Thyroid gland (tissue), 4 donors: ENCODE data around the gene LYVE1. TPM values are rescaled to one million over a fixed set of nuclear protein-coding genes. Genes with fewer than 3 reads are reported as not detected.

Experiments used
- DNase-seq, 2 donors: peaks; one replicate each; pipeline ENCODE4 v3.0.0-alpha.2; 2019
- H3K27ac ChIP-seq, 3 donors: fragments of 200-600 bp; sonication (generic); 1 replicate in 2 of 3; 2 replicates in 1 of 3; pipeline ENCODE4 v1.5.1; 2016 to 2019; ENCODE audit warnings: mild to moderate bottlenecking in 1 of 3, moderate library complexity in 1 of 3
- H3K27me3 ChIP-seq: fragments of 200-600 bp; sonication (generic); one replicate; pipeline ENCODE4 v1.5.1; 2019
- H3K36me3 ChIP-seq, 2 donors: fragments of 200-600 bp; sonication (generic); one replicate each; pipeline ENCODE4 v1.5.1; 2016 to 2019
- H3K4me1 ChIP-seq, 2 donors: fragments of 200-600 bp; sonication (generic); one replicate each; pipeline ENCODE4 v1.5.1; 2017 to 2019
- H3K4me3 ChIP-seq, 3 donors: fragments of 200-600 bp; sonication (generic); replicated peaks in 1 of 3; 1 replicate in 2 of 3; 2 replicates in 1 of 3; pipeline ENCODE4 v1.5.1; 2016; ENCODE audit warnings: mild to moderate bottlenecking in 1 of 3
- H3K9me3 ChIP-seq: fragments of 200-600 bp; sonication (generic); one replicate; pipeline ENCODE4 v1.5.1; 2017
- POLR2A ChIP-seq, 2 donors: fragments of 450-650 bp; IDR thresholded peaks; one replicate each; pipeline ENCODE4 v1.6.1; 2017; ENCODE audit warnings: antibody characterized with exemption in 2 of 2, mild to moderate bottlenecking in 2 of 2, moderate library complexity in 1 of 2
- WGBS, 2 donors: methylation state at CpG; one replicate each; pipeline ENCODE4 v1.1.5; 2017; 5-methylcytosine and 5-hydroxymethylcytosine counted together
- intact Hi-C: fragments of 100-400 bp; cut with DNase I; formaldehyde crosslinking; loops from one replicate; pipeline ENCODE4 v1.15.1; 2023
- total RNA-seq, 4 donors: library from RNA; depleted of rRNA; stranded (reverse); fragments of >200 nt; gene quantifications; one replicate each; pipeline ENCODE4 v1.2.3, GENCODE V29; 2016
- TF ChIP-seq, protein P1 (sequence below), 6 experiments: fragments of 200-600 bp in 3 of 6; fragments of 450-650 bp in 3 of 6; sonication (generic) in 3 of 6; IDR thresholded peaks; one replicate each; pipeline ENCODE4 v1.5.1; 2016 to 2019; ENCODE audit warnings: antibody characterized with exemption in 6 of 6, mild to moderate bottlenecking in 2 of 6, inconsistent platforms in 1 of 6, moderate library complexity in 1 of 6

The LYVE1 gene
- total RNA-seq, 4 donors from 2014 or later, result 27.2 to 185 (median 73.5) TPM

- Histone ChIP-seq H3K36me3 (no peaks in the 10 kb centered on the region), H3K4me3 (no peak overlapping the region), H3K27me3 (no peaks in the 10 kb centered on the region), H3K27ac (no peak overlapping the region), H3K9me3 (no peaks in the 10 kb centered on the region), H3K4me1 (no peaks in the 10 kb centered on the region)
- intact Hi-C loops, result no loop called here
- DNase-seq, result no peak
- TF ChIP-seq, protein P1, sequence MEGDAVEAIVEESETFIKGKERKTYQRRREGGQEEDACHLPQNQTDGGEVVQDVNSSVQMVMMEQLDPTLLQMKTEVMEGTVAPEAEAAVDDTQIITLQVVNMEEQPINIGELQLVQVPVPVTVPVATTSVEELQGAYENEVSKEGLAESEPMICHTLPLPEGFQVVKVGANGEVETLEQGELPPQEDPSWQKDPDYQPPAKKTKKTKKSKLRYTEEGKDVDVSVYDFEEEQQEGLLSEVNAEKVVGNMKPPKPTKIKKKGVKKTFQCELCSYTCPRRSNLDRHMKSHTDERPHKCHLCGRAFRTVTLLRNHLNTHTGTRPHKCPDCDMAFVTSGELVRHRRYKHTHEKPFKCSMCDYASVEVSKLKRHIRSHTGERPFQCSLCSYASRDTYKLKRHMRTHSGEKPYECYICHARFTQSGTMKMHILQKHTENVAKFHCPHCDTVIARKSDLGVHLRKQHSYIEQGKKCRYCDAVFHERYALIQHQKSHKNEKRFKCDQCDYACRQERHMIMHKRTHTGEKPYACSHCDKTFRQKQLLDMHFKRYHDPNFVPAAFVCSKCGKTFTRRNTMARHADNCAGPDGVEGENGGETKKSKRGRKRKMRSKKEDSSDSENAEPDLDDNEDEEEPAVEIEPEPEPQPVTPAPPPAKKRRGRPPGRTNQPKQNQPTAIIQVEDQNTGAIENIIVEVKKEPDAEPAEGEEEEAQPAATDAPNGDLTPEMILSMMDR (IDR thresholded peaks at IDR 0.05), result no peak
- TF ChIP-seq POLR2A (IDR thresholded peaks at IDR 0.05), result no peak
- 69 to 86% methylated on average over 4 of the region's 4 CpGs for WGBS, 2 donors
These were observed 17.2 kb downstream of the LYVE1 start for GRCh38 chr11:10551290-10551592.

DNA sequence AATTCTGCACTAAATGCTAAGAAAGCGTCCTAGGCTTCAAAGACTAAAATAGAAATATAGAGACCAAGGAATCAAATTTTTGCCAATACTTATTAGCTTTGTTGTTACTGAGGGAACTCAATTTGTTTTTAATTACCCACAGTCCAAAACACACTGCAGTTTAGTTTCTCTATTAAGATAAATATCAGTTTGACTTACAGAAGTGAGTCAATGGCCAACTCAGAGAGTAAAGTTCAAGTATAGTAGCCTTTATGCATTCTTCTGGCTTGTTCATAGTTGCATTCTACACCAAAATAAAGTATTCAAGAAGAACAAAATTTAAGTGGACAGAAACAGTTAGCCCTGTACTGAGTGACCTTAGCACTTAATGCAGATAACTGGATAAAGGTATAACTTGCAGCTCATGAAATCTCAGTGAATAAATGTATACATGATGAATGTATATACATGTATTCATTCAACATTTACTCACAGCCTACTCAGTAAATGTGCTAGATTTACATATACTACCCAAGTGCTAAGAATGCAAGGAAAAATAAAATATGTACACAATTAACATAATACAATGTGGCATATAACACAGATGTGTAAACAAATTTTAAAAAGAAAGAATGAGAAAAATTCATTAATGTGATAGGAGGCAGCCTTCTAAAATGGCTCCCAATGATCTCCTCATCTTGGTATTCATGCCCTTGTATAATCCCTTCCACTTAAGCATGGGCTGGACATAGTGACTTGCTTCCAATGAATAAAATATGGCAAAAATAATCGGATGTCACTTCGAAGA is 17.8 kb downstream of the LYVE1 start:
- no peak for DNase-seq
- TF ChIP-seq, protein P1 (IDR thresholded peaks at IDR 0.05), result no peak
- TF ChIP-seq POLR2A (IDR thresholded peaks at IDR 0.05), result no peak
- WGBS, 2 donors, result 85 to 91% methylated on average over 3 of the region's 3 CpGs

DNA sequence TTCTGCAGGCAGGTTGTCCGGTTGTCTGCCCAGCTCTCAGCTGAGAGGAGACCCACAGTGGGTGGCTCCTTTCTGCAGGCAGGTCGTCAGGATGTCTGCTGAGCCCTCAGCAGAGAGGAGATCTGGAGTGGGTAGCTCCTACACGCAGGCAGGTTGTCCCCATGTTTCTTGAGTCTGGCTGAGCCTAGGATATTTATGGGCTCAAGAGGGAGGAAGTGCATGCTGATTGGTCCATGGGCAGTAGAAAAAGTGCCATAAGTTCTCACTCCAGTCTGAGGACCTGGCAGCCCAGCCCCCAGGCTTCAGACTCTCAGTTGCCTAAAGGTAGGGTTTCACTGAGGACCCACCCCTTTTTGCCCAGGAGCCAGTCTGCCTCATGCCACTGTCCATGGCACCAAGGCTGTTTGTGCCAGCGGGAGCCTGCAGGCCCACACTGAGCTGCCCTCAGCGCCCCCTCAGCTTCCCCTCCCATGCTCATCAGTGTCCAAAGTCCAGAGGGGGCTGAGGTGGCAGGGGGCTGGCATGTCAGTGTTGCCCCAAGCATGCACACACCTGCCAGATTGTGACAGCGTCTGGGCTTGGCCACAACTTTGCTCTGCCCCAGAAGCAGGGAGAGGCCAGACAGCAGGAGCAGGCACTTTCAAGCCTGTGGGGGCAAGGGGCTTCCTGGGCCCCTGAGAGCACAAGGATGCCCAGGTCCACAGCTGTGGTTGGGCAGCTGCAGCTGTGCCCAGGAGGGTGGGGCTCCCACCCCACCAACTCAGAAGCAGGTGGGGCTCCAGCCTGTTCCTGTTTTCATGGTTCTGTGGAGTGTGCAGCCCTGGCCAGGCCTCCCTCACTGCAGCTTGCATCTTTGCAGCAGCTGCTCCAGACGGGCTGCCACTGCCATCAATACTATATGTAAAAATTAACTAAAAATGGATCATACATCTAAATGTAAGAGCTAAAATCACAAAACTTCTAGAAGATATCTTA is 23.7 kb downstream of the LYVE1 start:
- H3K4me1 ChIP-seq, result peaks cover 4 to 5% of the 10 kb centered on the region in 2 donors
- no peak overlapping the region for H3K27ac ChIP-seq
- H3K9me3 ChIP-seq, result no peaks in the 10 kb centered on the region
- TF ChIP-seq POLR2A (IDR thresholded peaks at IDR 0.05), result no peak
- TF ChIP-seq, protein P1 (IDR thresholded peaks at IDR 0.05), result no peak
- H3K4me3 ChIP-seq, result no peak overlapping the region
- WGBS, 2 donors, result 83 to 88% methylated on average over 5 to 6 of the region's 7 CpGs
- intact Hi-C loops, result no loop called here
- no peaks in the 10 kb centered on the region for H3K27me3 ChIP-seq
- no peak for DNase-seq
- H3K36me3 ChIP-seq, result no peaks in the 10 kb centered on the region

More for the DNA sequence above, 17.8 kb downstream of the LYVE1 start:
- Histone ChIP-seq H3K4me3 (no peak overlapping the region), H3K4me1 (no peaks in the 10 kb centered on the region), H3K36me3 (no peaks in the 10 kb centered on the region), H3K9me3 (no peaks in the 10 kb centered on the region), H3K27ac (no peak overlapping the region), H3K27me3 (no peaks in the 10 kb centered on the region)
- intact Hi-C loops, result no loop called here

DNA sequence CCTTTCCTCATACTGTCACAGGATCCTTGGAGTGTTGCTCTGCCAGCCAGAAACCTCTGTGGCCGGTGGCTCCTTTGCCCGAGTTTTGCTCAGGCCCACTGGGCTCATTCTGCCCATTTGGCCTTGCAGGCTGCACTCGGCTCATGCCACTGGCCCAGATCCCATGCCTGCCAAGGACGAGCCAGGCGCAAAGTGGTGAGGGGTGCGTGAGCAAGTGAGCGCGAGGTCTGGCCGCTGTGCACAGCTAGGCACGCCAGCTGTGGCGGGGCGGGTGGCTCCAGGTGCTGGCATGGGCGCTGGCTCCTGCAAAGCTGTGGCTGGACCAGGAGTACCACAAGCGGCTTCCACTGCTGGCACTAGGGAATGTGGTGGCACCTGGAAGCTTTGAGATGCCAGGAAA is 24.7 kb downstream of the LYVE1 start:
- 93% methylated on average over 11 to 14 of the region's 14 CpGs for WGBS, 2 donors
- intact Hi-C loops, result no loop called here
- DNase-seq, result no peak
- H3K9me3 ChIP-seq, result no peaks in the 10 kb centered on the region
- TF ChIP-seq POLR2A (IDR thresholded peaks at IDR 0.05), result no peak
- TF ChIP-seq, protein P1 (IDR thresholded peaks at IDR 0.05), result no peak
- no peaks in the 10 kb centered on the region for H3K27me3 ChIP-seq
- peaks cover 6 to 7% of the 10 kb centered on the region in 2 donors for H3K4me1 ChIP-seq
- no peak overlapping the region for H3K4me3 ChIP-seq
- no peak overlapping the region for H3K27ac ChIP-seq
- H3K36me3 ChIP-seq, result no peaks in the 10 kb centered on the region

DNA sequence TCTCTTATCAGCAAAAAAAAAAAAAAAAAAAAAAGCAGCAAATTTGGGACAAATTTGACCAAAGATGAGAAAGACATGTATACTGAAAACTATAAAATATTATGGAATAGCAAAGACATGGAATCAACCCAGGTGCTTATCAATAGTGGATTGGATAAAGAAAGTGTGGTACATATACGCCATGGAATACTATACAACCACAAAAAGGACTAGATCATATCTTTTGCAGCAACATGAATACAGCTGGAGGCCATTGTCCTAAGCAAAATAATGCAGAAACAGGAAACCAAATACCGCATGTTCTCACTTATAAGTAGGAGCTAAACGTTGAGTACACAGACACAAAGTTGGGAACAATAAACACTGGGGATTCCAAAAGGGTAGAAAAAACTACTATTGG is 25.7 kb downstream of the LYVE1 start:
- Histone ChIP-seq H3K36me3 (no peaks in the 10 kb centered on the region), H3K9me3 (no peaks in the 10 kb centered on the region), H3K4me1 (peaks cover 6 to 7% of the 10 kb centered on the region in 2 donors), H3K4me3 (no peak overlapping the region), H3K27me3 (no peaks in the 10 kb centered on the region), H3K27ac (no peak overlapping the region)
- DNase-seq, result no peak
- WGBS, 2 donors, result 94 to 98% methylated on average over 3 of the region's 3 CpGs
- intact Hi-C loops, result no loop called here
- TF ChIP-seq, protein P1 (IDR thresholded peaks at IDR 0.05), result no peak
- no peak for TF ChIP-seq POLR2A (IDR thresholded peaks at IDR 0.05)
